Upper lobe of left lung (tissue), 4 donors: ENCODE data around the gene ELL3.

Source experiments
- EP300 ChIP-seq, 4 donors: sonication (generic); formaldehyde crosslinking; IDR thresholded peaks; one replicate each; pipeline ENCODE4 v1.5.1; 2017; ENCODE audit warnings: antibody characterized with exemption in 4 of 4, control low read depth in 2 of 4
- POLR2A ChIP-seq, 4 donors: fragments of 450-650 bp; IDR thresholded peaks; one replicate each; pipeline ENCODE4 v1.5.1; 2016 to 2017; ENCODE audit warnings: antibody characterized with exemption in 4 of 4, mild to moderate bottlenecking in 2 of 4
- POLR2AphosphoS5 ChIP-seq, 2 donors: sonication (generic); formaldehyde crosslinking; IDR thresholded peaks; one replicate each; pipeline ENCODE4 v1.5.1; 2017; ENCODE audit warnings: antibody characterized with exemption in 2 of 2
- TF ChIP-seq, protein P1 (sequence below), 6 experiments: fragments of 450-650 bp in 4 of 6; fragments of 200-600 bp in 2 of 6; sonication (generic) in 2 of 6; IDR thresholded peaks; one replicate each; pipeline ENCODE4 v1.5.1; 2016 to 2019; ENCODE audit warnings: antibody characterized with exemption in 6 of 6

DNA sequence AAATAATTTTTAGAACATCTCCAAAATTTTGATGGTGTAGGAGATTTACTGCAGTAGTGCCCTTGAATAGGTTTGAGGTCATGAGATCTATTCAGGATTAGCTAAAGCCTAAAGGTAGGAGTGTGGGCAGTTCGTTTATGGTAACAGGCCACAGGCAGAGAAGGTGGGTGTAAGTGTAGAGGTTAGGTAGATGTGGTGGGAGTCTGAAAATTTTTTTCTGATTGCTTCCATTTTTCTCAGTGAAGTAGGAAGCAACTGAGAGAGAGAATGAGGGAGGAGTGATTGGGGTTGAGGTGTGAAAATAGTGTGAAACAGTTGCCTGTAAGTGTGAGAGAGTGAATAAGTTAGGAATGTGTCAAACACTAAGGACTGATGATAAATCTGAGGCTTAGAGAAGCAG is 2.2 kb upstream of the ELL3 start:
- TF ChIP-seq, protein P1, sequence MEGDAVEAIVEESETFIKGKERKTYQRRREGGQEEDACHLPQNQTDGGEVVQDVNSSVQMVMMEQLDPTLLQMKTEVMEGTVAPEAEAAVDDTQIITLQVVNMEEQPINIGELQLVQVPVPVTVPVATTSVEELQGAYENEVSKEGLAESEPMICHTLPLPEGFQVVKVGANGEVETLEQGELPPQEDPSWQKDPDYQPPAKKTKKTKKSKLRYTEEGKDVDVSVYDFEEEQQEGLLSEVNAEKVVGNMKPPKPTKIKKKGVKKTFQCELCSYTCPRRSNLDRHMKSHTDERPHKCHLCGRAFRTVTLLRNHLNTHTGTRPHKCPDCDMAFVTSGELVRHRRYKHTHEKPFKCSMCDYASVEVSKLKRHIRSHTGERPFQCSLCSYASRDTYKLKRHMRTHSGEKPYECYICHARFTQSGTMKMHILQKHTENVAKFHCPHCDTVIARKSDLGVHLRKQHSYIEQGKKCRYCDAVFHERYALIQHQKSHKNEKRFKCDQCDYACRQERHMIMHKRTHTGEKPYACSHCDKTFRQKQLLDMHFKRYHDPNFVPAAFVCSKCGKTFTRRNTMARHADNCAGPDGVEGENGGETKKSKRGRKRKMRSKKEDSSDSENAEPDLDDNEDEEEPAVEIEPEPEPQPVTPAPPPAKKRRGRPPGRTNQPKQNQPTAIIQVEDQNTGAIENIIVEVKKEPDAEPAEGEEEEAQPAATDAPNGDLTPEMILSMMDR (IDR thresholded peaks at IDR 0.05), result no peak
- TF ChIP-seq POLR2A (IDR thresholded peaks at IDR 0.05) (no peak), POLR2AphosphoS5 (IDR thresholded peaks at IDR 0.05) (no peak), EP300 (IDR thresholded peaks at IDR 0.05) (no peak)
